HepG2 (cell line): ENCODE measurements around the gene AGPAT3. TPM values are rescaled to one million over a fixed set of nuclear protein-coding genes. Genes with fewer than 3 reads are reported as not detected.

Experiments used
- AGO2 ChIP-seq: fragments of 200-400 bp; formaldehyde crosslinking; optimal IDR thresholded peaks from 2 replicates; pipeline ENCODE3; 2017; ENCODE audit warnings: mild to moderate bottlenecking, low read depth, low read length, moderate library complexity
- AKAP8 ChIP-seq: sonication (generic); formaldehyde crosslinking; IDR thresholded peaks from 2 replicates; pipeline ENCODE4 v1.5.1; 2020; ENCODE audit warnings: mild to moderate bottlenecking, missing genetic modification reagents
- ATF1 ChIP-seq: IDR thresholded peaks from 2 replicates; pipeline ENCODE4 v1.6.1; 2016; ENCODE audit warnings: mild to moderate bottlenecking, control low read depth
- CBFB ChIP-seq: sonication (generic); formaldehyde crosslinking; IDR thresholded peaks from 2 replicates; pipeline ENCODE4 v1.4.0; 2020; ENCODE audit warnings: missing genetic modification reagents
- FLYWCH1 ChIP-seq: sonication (generic); formaldehyde crosslinking; IDR thresholded peaks from 2 replicates; pipeline ENCODE4 v1.8.1; 2023; ENCODE audit warnings: mild to moderate bottlenecking, missing genetic modification reagents
- FOXA3 ChIP-seq: IDR thresholded peaks from 2 replicates; pipeline ENCODE4 v1.6.1; 2016; ENCODE audit warnings: missing genetic modification reagents, missing compliant biosample characterization
- GTF2F1 ChIP-seq: fragments of 150-350 bp; IDR thresholded peaks from 2 replicates; pipeline ENCODE4 v1.6.1; 2014; ENCODE audit warnings: low read length
- HDAC2 ChIP-seq: sonication (generic); formaldehyde crosslinking; IDR thresholded peaks from 2 replicates; pipeline ENCODE4 v1.4.0; 2020; ENCODE audit warnings: missing genetic modification reagents
- MAZ ChIP-seq, 2 experiments: sonication (generic) in 1 of 2; formaldehyde crosslinking in 1 of 2; IDR thresholded peaks; 2 replicates each; pipeline versions ENCODE4 v1.5.0 to v1.6.1; 2012 to 2020; ENCODE audit warnings: low read depth in 2 of 2, mild to moderate bottlenecking in 2 of 2, borderline replicate concordance in 1 of 2, improper control_type of control experiment in 1 of 2, low read length in 1 of 2, missing genetic modification reagents in 1 of 2, moderate library complexity in 1 of 2
- MIXL1 ChIP-seq: IDR thresholded peaks from 2 replicates; pipeline ENCODE4 v1.6.1; 2016
- POLR2G ChIP-seq: fragments of 200-400 bp; formaldehyde crosslinking; IDR thresholded peaks from 2 replicates; pipeline ENCODE4 v1.6.1; 2018; ENCODE audit warnings: mild to moderate bottlenecking, low read depth, low read length, moderate library complexity
- RNF2 ChIP-seq: fragments of 450-650 bp; conservative IDR thresholded peaks from 2 replicates; pipeline ENCODE4 v1.6.1; 2016; ENCODE audit warnings: low read depth
- TGIF2 ChIP-seq: IDR thresholded peaks from 2 replicates; pipeline ENCODE4 v1.6.1; 2016; ENCODE audit warnings: control low read depth, missing compliant biosample characterization
- THAP11 ChIP-seq: IDR thresholded peaks from 2 replicates; pipeline ENCODE4 v1.6.1; 2016; ENCODE audit warnings: missing biosample characterization, missing genetic modification reagents
- TOE1 ChIP-seq: sonication (generic); formaldehyde crosslinking; IDR thresholded peaks from 2 replicates; pipeline ENCODE4 v1.4.0; 2020; ENCODE audit warnings: mild to moderate bottlenecking, missing genetic modification reagents
- ZFX ChIP-seq: sonication (generic); formaldehyde crosslinking; IDR thresholded peaks from 2 replicates; pipeline ENCODE4 v1.4.0; 2020; ENCODE audit warnings: mild to moderate bottlenecking, low read depth, missing genetic modification reagents, moderate library complexity
- ZNF17 ChIP-seq: sonication (generic); formaldehyde crosslinking; IDR thresholded peaks from 2 replicates; pipeline ENCODE4 v1.5.0; 2020; ENCODE audit warnings: mild to moderate bottlenecking, missing genetic modification reagents
- ZNF3 ChIP-seq: IDR thresholded peaks from 2 replicates; pipeline ENCODE4 v1.7.0; 2017; ENCODE audit warnings: inconsistent platforms
- ZNF460 ChIP-seq: sonication (generic); formaldehyde crosslinking; IDR thresholded peaks from 2 replicates; pipeline ENCODE4 v1.5.1; 2020; ENCODE audit warnings: missing genetic modification reagents, mild to moderate bottlenecking, borderline replicate concordance
- ZNF556 ChIP-seq: sonication (generic); formaldehyde crosslinking; IDR thresholded peaks from 2 replicates; pipeline ENCODE4 v1.4.0; 2020; ENCODE audit warnings: mild to moderate bottlenecking, missing genetic modification reagents, borderline replicate concordance
- polyA plus RNA-seq, 8 experiments: library from polyadenylated mRNA; depleted of rRNA in 3 of 8; stranded (reverse) in 7 of 8; unstranded in 1 of 8; fragments of >200 nt; fragmentation: Illumina TruSeq in 4 of 8; extraction: Trizol in 4 of 8; gene quantifications; 2 replicates each; pipeline versions ENCODE4 v1.2.1 to v1.2.3, GENCODE V29; 2011 to 2016; ENCODE audit warnings: low read depth in 4 of 8, missing spikeins in 1 of 8, mixed read lengths in 1 of 8; ENCODE audit not compliant: insufficient read depth in 1 of 8
- total RNA-seq, 5 experiments: library from RNA; depleted of rRNA; stranded (reverse); fragments of >200 nt; fragmentation: Illumina TruSeq; extraction: Trizol; gene quantifications; 2 replicates each; pipeline ENCODE4 v1.2.3, GENCODE V29; 2016; ENCODE audit warnings: low read depth in 1 of 5
- TF ChIP-seq, protein P1 (sequence below): IDR thresholded peaks from 2 replicates; pipeline ENCODE4 v1.6.1; 2016; ENCODE audit warnings: control low read depth
- TF ChIP-seq, protein P2 (sequence below): IDR thresholded peaks from 2 replicates; pipeline ENCODE4 v1.6.1; 2016; ENCODE audit warnings: low read depth, control low read depth
- TF ChIP-seq, protein P3 (sequence below): sonication (generic); formaldehyde crosslinking; IDR thresholded peaks from 2 replicates; pipeline ENCODE4 v1.5.1; 2020; ENCODE audit warnings: mild to moderate bottlenecking, moderate library complexity, missing genetic modification reagents
- TF ChIP-seq, protein P4 (sequence below): sonication (generic); formaldehyde crosslinking; IDR thresholded peaks from 2 replicates; pipeline ENCODE4 v1.4.0; 2020; ENCODE audit warnings: missing genetic modification reagents
- TF ChIP-seq, protein P5 (sequence below): IDR thresholded peaks from 2 replicates; pipeline ENCODE4 v1.6.1; 2016; ENCODE audit warnings: missing compliant biosample characterization, missing genetic modification reagents, borderline replicate concordance

Gene AGPAT3
- total and polyA plus RNA-seq, 2 of the 13 experiments (the other 11 are each of a cell fraction or from before 2014, with no cell fraction given): 32.2 to 54.4 TPM

DNA sequence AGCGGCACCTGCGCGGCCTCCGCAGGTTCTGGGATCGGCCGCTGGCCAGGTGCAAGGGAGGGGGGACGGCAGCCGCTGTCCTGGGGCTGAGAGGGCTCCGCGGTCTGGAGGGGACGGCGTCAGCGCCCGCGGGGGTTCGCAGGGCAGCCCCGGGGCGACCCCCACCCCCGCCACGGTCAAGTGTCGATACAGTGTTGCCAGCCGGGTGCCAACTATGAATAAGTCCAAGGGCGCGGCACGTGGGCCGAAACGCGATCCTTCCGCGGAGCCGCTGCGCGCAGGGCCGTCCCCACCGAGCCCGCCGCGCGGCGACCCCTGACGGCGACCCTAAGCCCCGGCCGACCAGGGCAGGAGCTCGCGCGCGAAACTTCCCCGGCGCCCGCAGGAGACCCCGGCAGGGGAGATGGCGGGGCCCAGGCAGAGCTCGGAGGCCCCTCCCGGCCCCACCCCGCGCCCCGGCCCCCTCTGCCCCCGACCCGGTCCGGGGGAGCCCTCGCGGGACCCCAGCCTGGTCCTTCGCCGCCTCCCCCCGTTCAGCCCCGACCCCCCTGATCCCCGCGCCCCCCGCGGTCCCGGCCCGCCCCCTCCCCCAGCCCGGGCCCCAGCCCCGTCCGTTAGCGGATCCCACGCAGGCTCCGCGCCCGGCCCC is 586 bp upstream of the AGPAT3 start (continued):
- TF ChIP-seq, protein P1, sequence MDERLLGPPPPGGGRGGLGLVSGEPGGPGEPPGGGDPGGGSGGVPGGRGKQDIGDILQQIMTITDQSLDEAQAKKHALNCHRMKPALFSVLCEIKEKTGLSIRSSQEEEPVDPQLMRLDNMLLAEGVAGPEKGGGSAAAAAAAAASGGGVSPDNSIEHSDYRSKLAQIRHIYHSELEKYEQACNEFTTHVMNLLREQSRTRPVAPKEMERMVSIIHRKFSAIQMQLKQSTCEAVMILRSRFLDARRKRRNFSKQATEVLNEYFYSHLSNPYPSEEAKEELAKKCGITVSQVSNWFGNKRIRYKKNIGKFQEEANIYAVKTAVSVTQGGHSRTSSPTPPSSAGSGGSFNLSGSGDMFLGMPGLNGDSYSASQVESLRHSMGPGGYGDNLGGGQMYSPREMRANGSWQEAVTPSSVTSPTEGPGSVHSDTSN (CRISPR knock-in tag): no peak
- TF ChIP-seq, protein P2, sequence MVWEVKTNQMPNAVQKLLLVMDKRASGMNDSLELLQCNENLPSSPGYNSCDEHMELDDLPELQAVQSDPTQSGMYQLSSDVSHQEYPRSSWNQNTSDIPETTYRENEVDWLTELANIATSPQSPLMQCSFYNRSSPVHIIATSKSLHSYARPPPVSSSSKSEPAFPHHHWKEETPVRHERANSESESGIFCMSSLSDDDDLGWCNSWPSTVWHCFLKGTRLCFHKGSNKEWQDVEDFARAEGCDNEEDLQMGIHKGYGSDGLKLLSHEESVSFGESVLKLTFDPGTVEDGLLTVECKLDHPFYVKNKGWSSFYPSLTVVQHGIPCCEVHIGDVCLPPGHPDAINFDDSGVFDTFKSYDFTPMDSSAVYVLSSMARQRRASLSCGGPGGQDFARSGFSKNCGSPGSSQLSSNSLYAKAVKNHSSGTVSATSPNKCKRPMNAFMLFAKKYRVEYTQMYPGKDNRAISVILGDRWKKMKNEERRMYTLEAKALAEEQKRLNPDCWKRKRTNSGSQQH (CRISPR knock-in tag): no peak
- TF ChIP-seq ZNF17 (CRISPR knock-in tag): no peak
- TF ChIP-seq MAZ (IDR thresholded peaks at IDR 0.05; ENCODE audit: borderline replicate concordance, low read depth, low read length): no peak
- 0 out of 2 replicates have a peak, but pooled peaks have one; percentile 22 for TF ChIP-seq MAZ (CRISPR knock-in tag; IDR thresholded peaks at IDR 0.05; ENCODE audit: low read depth)
- TF ChIP-seq FLYWCH1 (CRISPR knock-in tag): no peak
- TF ChIP-seq MIXL1 (CRISPR knock-in tag): no peak
- TF ChIP-seq, protein P3, sequence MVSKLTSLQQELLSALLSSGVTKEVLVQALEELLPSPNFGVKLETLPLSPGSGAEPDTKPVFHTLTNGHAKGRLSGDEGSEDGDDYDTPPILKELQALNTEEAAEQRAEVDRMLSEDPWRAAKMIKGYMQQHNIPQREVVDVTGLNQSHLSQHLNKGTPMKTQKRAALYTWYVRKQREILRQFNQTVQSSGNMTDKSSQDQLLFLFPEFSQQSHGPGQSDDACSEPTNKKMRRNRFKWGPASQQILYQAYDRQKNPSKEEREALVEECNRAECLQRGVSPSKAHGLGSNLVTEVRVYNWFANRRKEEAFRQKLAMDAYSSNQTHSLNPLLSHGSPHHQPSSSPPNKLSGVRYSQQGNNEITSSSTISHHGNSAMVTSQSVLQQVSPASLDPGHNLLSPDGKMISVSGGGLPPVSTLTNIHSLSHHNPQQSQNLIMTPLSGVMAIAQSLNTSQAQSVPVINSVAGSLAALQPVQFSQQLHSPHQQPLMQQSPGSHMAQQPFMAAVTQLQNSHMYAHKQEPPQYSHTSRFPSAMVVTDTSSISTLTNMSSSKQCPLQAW (CRISPR knock-in tag): no peak
- TF ChIP-seq TOE1 (CRISPR knock-in tag): no peak
- TF ChIP-seq ZNF3: no peak
- no peak for TF ChIP-seq THAP11 (CRISPR knock-in tag)
- 0 out of 2 replicates have a peak, but pooled peaks have one; percentile 25 for TF ChIP-seq TGIF2 (CRISPR knock-in tag)
- TF ChIP-seq POLR2G: peak; percentile 60; the same call in 1 of the 2 replicates
- TF ChIP-seq, protein P4, sequence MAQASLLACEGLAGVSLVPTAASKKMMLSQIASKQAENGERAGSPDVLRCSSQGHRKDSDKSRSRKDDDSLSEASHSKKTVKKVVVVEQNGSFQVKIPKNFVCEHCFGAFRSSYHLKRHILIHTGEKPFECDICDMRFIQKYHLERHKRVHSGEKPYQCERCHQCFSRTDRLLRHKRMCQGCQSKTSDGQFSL (CRISPR knock-in tag): no peak
- peak; percentile 78 for TF ChIP-seq ZFX (CRISPR knock-in tag)
- peak; percentile 80; the same call in 1 of the 2 replicates for TF ChIP-seq RNF2
- TF ChIP-seq, protein P5, sequence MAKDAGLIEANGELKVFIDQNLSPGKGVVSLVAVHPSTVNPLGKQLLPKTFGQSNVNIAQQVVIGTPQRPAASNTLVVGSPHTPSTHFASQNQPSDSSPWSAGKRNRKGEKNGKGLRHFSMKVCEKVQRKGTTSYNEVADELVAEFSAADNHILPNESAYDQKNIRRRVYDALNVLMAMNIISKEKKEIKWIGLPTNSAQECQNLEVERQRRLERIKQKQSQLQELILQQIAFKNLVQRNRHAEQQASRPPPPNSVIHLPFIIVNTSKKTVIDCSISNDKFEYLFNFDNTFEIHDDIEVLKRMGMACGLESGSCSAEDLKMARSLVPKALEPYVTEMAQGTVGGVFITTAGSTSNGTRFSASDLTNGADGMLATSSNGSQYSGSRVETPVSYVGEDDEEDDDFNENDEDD (CRISPR knock-in tag): 0 out of 2 replicates have a peak, but pooled peaks have one; percentile 35
- no peak for TF ChIP-seq CBFB (CRISPR knock-in tag)
- TF ChIP-seq GTF2F1: no peak
- peak; percentile 37 for TF ChIP-seq AGO2
- no peak for TF ChIP-seq ZNF556 (CRISPR knock-in tag)
- TF ChIP-seq ATF1 (CRISPR knock-in tag): no peak
- TF ChIP-seq ZNF460 (CRISPR knock-in tag): no peak
- TF ChIP-seq FOXA3 (CRISPR knock-in tag): no peak
- no peak; the same call in 1 of the 2 replicates for TF ChIP-seq HDAC2 (CRISPR knock-in tag)
- peak; percentile 86; the same call in 1 of the 2 replicates for TF ChIP-seq AKAP8
